NOMO-1 (cell line): Measurements from ENCODE around the gene SNUPN.
"Not testable (repeated sequence)": the region's sequence is repeated elsewhere in the genome, so short reads cannot be mapped to it uniquely, and the experiment has no call there.

ENCODE experiments used
- DNase-seq, 2 experiments: peaks; one replicate each; lab custom pipeline; 2025; ENCODE audit not compliant: unreplicated experiment in 2 of 2; lab: John Stamatoyannopoulos, UW

SNUPN gene

GRCh38 chr15:75637245-75638009 is 11.9 kb upstream of the SNUPN start:
- no peak for DNase-seq

GRCh38 chr15:75636026-75636425 is 10.5 kb upstream of the SNUPN start:
- DNase-seq, result no peak

GRCh38 chr15:75633922-75634321 is 8.4 kb upstream of the SNUPN start:
- not testable (repeated sequence) for DNase-seq

- no peak for DNase-seq
These were observed 6.4 kb upstream of the SNUPN start for GRCh38 chr15:75631935-75632334.

GRCh38 chr15:75622505-75622904 is 3.0 kb downstream of the SNUPN start:
- DNase-seq, result no peak

- no peak for DNase-seq
These were observed 4.6 kb downstream of the SNUPN start for GRCh38 chr15:75620841-75621391.

GRCh38 chr15:75620058-75620820 is 5.3 kb downstream of the SNUPN start:
- DNase-seq, result no peak

GRCh38 chr15:75616766-75617165 is 8.8 kb downstream of the SNUPN start:
- no peak for DNase-seq

- DNase-seq, result no peak
These were observed 18.5 kb downstream of the SNUPN start for GRCh38 chr15:75606711-75607699.

- DNase-seq, result no peak
These were observed 19.5 kb downstream of the SNUPN start for GRCh38 chr15:75606026-75606425.

- no peak for DNase-seq
These were observed 26.1 kb downstream of the SNUPN start for GRCh38 chr15:75599401-75599800.

- DNase-seq, result no peak
These were observed 27.2 kb downstream of the SNUPN start for GRCh38 chr15:75598361-75598760.

GRCh38 chr15:75597667-75598341 is 27.7 kb downstream of the SNUPN start:
- DNase-seq, result no peak

GRCh38 chr15:75596703-75597345 is 28.7 kb downstream of the SNUPN start:
- no peak for DNase-seq

GRCh38 chr15:75594276-75594675 is 31.2 kb downstream of the SNUPN start:
- DNase-seq, result no peak

- no peak for DNase-seq
These were observed 33.7 kb downstream of the SNUPN start for GRCh38 chr15:75591655-75592364.

GRCh38 chr15:75590239-75590638 is 35.3 kb downstream of the SNUPN start:
- no peak for DNase-seq

GRCh38 chr15:75589071-75589470 is 36.5 kb downstream of the SNUPN start:
- DNase-seq, result no peak

- DNase-seq, result not testable (repeated sequence)
These were observed 39.1 kb downstream of the SNUPN start for GRCh38 chr15:75586422-75586821.
